Suprapubic skin (tissue), 4 donors: ENCODE measurements around the gene PWWP2B. TPM values are rescaled to one million over a fixed set of nuclear protein-coding genes. Genes with fewer than 3 reads are reported as not detected.
"Not testable (repeated sequence)": the region's sequence is repeated elsewhere in the genome, so short reads cannot be mapped to it uniquely, and the experiment has no call there.

ENCODE experiments used
- DNase-seq, 2 donors: peaks; one replicate each; pipeline ENCODE4 v3.0.0-alpha.2; 2019; ENCODE audit warnings: low spot score in 2 of 2
- H3K27ac ChIP-seq: fragments of 200-600 bp; sonication (generic); one replicate; pipeline ENCODE4 v1.5.1; 2019
- H3K27me3 ChIP-seq: fragments of 200-600 bp; sonication (generic); one replicate; pipeline ENCODE4 v1.5.1; 2019
- H3K36me3 ChIP-seq: fragments of 200-600 bp; sonication (generic); one replicate; pipeline ENCODE4 v1.5.1; 2019
- H3K4me1 ChIP-seq: fragments of 200-600 bp; sonication (generic); one replicate; pipeline ENCODE4 v1.5.1; 2019
- H3K4me3 ChIP-seq: fragments of 200-600 bp; sonication (generic); one replicate; pipeline ENCODE4 v1.5.1; 2019; ENCODE audit warnings: mild to moderate bottlenecking
- H3K9me3 ChIP-seq: fragments of 200-600 bp; sonication (generic); one replicate; pipeline ENCODE4 v1.5.1; 2019
- CTCF ChIP-seq, 2 donors: fragments of 200-600 bp in 1 of 2; fragments of 450-650 bp in 1 of 2; sonication (generic) in 1 of 2; IDR thresholded peaks; one replicate each; pipeline ENCODE4 v1.5.1; 2016 to 2019; ENCODE audit warnings: antibody characterized with exemption in 2 of 2, mild to moderate bottlenecking in 1 of 2, moderate library complexity in 1 of 2
- EP300 ChIP-seq: sonication (generic); formaldehyde crosslinking; IDR thresholded peaks from one replicate; pipeline ENCODE4 v1.6.1; 2017; ENCODE audit warnings: antibody characterized with exemption
- POLR2A ChIP-seq, 2 donors: fragments of 450-650 bp; IDR thresholded peaks; one replicate each; pipeline ENCODE4 v1.6.1; 2017; ENCODE audit warnings: antibody characterized with exemption in 2 of 2, mild to moderate bottlenecking in 2 of 2, moderate library complexity in 2 of 2
- POLR2AphosphoS5 ChIP-seq, 3 donors: sonication (generic); formaldehyde crosslinking; IDR thresholded peaks; one replicate each; pipeline ENCODE4 v1.6.1; 2017; ENCODE audit warnings: antibody characterized with exemption in 3 of 3
- WGBS: methylation state at CpG from one replicate; pipeline ENCODE4 v1.1.5; 2018; 5-methylcytosine and 5-hydroxymethylcytosine counted together
- total RNA-seq, 4 donors: library from RNA; depleted of rRNA; stranded (reverse); fragments of >200 nt; gene quantifications; one replicate each; pipeline ENCODE4 v1.1.0, GENCODE V29; 2016

PWWP2B gene
- total RNA-seq, 4 donors from 2014 or later = 15.2 to 19.4 (median 18.3) TPM

GRCh38 chr10:132433671-132434340, 36.8 kb downstream of the PWWP2B start:
- Histone ChIP-seq H3K27ac (no peak overlapping the region), H3K4me3 (no peak overlapping the region), H3K4me1 (peaks cover 12% of the 10 kb centered on the region), H3K36me3 (no peaks in the 10 kb centered on the region), H3K27me3 (no peaks in the 10 kb centered on the region), H3K9me3 (no peaks in the 10 kb centered on the region)
- 95% methylated on average over 14 of the region's 21 CpGs for WGBS
- TF ChIP-seq POLR2AphosphoS5 (IDR thresholded peaks at IDR 0.05) = no peak
- no peak for TF ChIP-seq CTCF (IDR thresholded peaks at IDR 0.05)
- TF ChIP-seq EP300 = no peak
- no peak for TF ChIP-seq POLR2A (IDR thresholded peaks at IDR 0.05)
- DNase-seq = no peak

GRCh38 chr10:132434405-132435005, 37.5 kb downstream of the PWWP2B start:
- 58% methylated on average over 12 of the region's 12 CpGs for WGBS
- no peaks in the 10 kb centered on the region for H3K27me3 ChIP-seq
- no peak for TF ChIP-seq POLR2AphosphoS5 (IDR thresholded peaks at IDR 0.05)
- TF ChIP-seq CTCF (IDR thresholded peaks at IDR 0.05) = no peak
- no peak for TF ChIP-seq EP300
- TF ChIP-seq POLR2A (IDR thresholded peaks at IDR 0.05) = no peak
- H3K4me3 ChIP-seq = no peak overlapping the region
- no peak overlapping the region for H3K27ac ChIP-seq
- H3K9me3 ChIP-seq = no peaks in the 10 kb centered on the region
- peaks cover 8% of the 10 kb centered on the region for H3K4me1 ChIP-seq
- DNase-seq = no peak
- no peaks in the 10 kb centered on the region for H3K36me3 ChIP-seq

DNA sequence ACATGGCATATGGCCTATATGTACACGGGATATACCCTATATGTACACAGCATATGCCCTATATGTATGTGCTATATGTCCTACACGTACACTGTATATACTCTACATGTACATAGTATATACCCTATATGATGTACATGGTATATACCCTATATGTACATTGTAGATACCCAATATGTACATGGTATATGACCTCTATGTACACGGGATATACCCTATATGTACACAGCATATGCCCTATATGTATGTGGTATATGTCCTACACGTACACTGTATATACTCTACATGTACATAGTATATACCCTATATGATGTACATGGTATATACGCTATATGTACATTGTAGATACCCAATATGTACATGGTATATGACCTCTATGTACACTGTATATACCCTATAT, 38.3 kb downstream of the PWWP2B start:
- H3K9me3 ChIP-seq, H3K4me3 ChIP-seq, H3K27me3 ChIP-seq, DNase-seq, H3K4me1 ChIP-seq, H3K27ac ChIP-seq, H3K36me3 ChIP-seq: not testable (repeated sequence)
- WGBS = 82% methylated on average over 5 of the region's 5 CpGs

GRCh38 chr10:132436096-132436495, 39.1 kb downstream of the PWWP2B start:
- H3K27me3 ChIP-seq = not testable (repeated sequence)

DNA sequence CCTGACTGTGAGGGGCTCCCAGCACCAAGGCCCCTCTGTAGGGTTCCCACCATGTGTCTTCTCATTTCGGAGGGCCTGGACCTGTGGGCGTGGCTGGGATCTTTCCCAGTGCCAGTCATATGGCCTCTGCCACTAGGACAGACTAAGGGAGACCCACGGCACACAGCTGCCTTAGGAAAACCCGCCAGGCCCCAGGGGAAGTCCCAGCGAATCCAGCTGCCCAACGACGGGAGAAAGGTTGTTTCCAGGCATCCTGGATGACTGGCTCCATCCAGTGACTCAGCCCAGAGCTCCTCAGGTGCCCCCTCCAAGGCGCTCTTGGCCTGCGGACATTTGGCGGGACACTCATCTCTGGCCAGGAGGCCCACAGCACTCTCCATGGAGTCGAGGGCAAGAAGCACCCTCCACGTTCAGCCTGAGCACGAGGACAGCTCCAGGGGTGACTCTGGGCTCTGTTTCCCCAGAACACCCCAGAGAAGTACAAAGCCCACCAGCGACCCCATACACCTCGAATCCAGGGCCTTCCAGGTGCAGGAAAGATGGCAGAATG, 39.9 kb downstream of the PWWP2B start:
- Histone ChIP-seq H3K27ac (no peak overlapping the region), H3K36me3 (no peaks in the 10 kb centered on the region), H3K9me3 (no peaks in the 10 kb centered on the region), H3K27me3 (no peaks in the 10 kb centered on the region), H3K4me1 (no peaks in the 10 kb centered on the region), H3K4me3 (no peak overlapping the region)
- DNase-seq = no peak
- WGBS = 82% methylated on average over 13 of the region's 15 CpGs
- no peak for TF ChIP-seq POLR2A (IDR thresholded peaks at IDR 0.05)
- TF ChIP-seq CTCF (IDR thresholded peaks at IDR 0.05) = no peak
- TF ChIP-seq POLR2AphosphoS5 (IDR thresholded peaks at IDR 0.05) = no peak
- no peak for TF ChIP-seq EP300

More at GRCh38 chr10:132436096-132436495, 39.1 kb downstream of the PWWP2B start:
- not testable (repeated sequence) for H3K4me1 ChIP-seq, DNase-seq, H3K4me3 ChIP-seq, H3K9me3 ChIP-seq, H3K27ac ChIP-seq, H3K36me3 ChIP-seq
- no CpG with 5 or more reads among the region's 3 CpGs for WGBS

GRCh38 chr10:132437541-132437950, 40.5 kb downstream of the PWWP2B start:
- no peaks in the 10 kb centered on the region for H3K36me3 ChIP-seq
- WGBS = 77% methylated on average over 6 of the region's 13 CpGs
- no peaks in the 10 kb centered on the region for H3K27me3 ChIP-seq
- H3K4me3 ChIP-seq = no peak overlapping the region
- H3K4me1 ChIP-seq = no peaks in the 10 kb centered on the region
- TF ChIP-seq POLR2AphosphoS5 (IDR thresholded peaks at IDR 0.05) = no peak
- H3K9me3 ChIP-seq = no peaks in the 10 kb centered on the region
- no peak for DNase-seq
- no peak overlapping the region for H3K27ac ChIP-seq
